Lung (tissue), 12 donors: ENCODE data around the gene CIC. TPM values are rescaled to one million over a fixed set of nuclear protein-coding genes. Genes with fewer than 3 reads are reported as not detected.
A peak's percentile ranks its signal among the peaks of the same experiment; 100 is the strongest.

ENCODE experiments used
- ATAC-seq: fragments of 200-7000 bp; cut with Tn5 transposase; one replicate; pipeline ENCODE4 v1.9.1; 2020; ENCODE audit warnings: moderate number of reproducible peaks; ENCODE audit not compliant: insufficient read depth, low FRiP score
- DNase-seq, 3 donors: peaks; one replicate each; pipeline ENCODE4 v3.0.0-alpha.2; 2013 to 2017
- H3K27ac ChIP-seq, 2 donors: one replicate each; pipeline ENCODE4 v1.5.1; 2013; ENCODE audit warnings: mild to moderate bottlenecking in 2 of 2, moderate library complexity in 2 of 2, control low read depth in 1 of 2, inconsistent platforms in 1 of 2, low read depth in 1 of 2, low read length in 1 of 2
- H3K27me3 ChIP-seq, 3 donors: one replicate each; pipeline ENCODE4 v1.5.1; 2013; ENCODE audit warnings: low read length in 2 of 3; ENCODE audit not compliant: control insufficient read depth in 3 of 3, insufficient read depth in 3 of 3
- H3K36me3 ChIP-seq, 4 donors: one replicate each; pipeline ENCODE4 v1.5.1; 2013; ENCODE audit warnings: low read length in 4 of 4, mild to moderate bottlenecking in 1 of 4, moderate library complexity in 1 of 4; ENCODE audit not compliant: control insufficient read depth in 4 of 4, insufficient read depth in 4 of 4
- H3K4me1 ChIP-seq, 5 donors: one replicate each; pipeline ENCODE4 v1.5.1; 2013; ENCODE audit warnings: low read length in 5 of 5, mild to moderate bottlenecking in 2 of 5, moderate library complexity in 1 of 5; ENCODE audit not compliant: control insufficient read depth in 5 of 5, insufficient read depth in 5 of 5
- H3K4me3 ChIP-seq: one replicate; pipeline ENCODE4 v1.5.1; 2013; ENCODE audit warnings: mild to moderate bottlenecking, control low read depth, moderate library complexity
- H3K9ac ChIP-seq, 2 donors: one replicate each; pipeline ENCODE4 v1.5.1; 2013; ENCODE audit warnings: low read length in 2 of 2, control low read depth in 1 of 2; ENCODE audit not compliant: insufficient read depth in 1 of 2
- H3K9me3 ChIP-seq, 4 donors: one replicate each; pipeline ENCODE4 v1.5.1; 2013; ENCODE audit warnings: low read length in 3 of 4, mild to moderate bottlenecking in 1 of 4, moderate library complexity in 1 of 4; ENCODE audit not compliant: control insufficient read depth in 4 of 4, insufficient read depth in 3 of 4
- WGBS, 2 donors: extraction: QIAGEN DNeasy Blood & Tissue Kit; methylation state at CpG; one replicate each; pipeline ENCODE4 v1.1.7; 2013; 5-methylcytosine and 5-hydroxymethylcytosine counted together
- polyA plus RNA-seq, 2 donors: library from polyadenylated mRNA; stranded (reverse); fragments of 200-250 nt; gene quantifications; one replicate each; pipeline ENCODE4 v1.2.1, GENCODE V29; 2013
- total RNA-seq, 2 donors: library from RNA; depleted of rRNA in 1 of 2; stranded (reverse); fragments of >200 nt in 1 of 2; gene quantifications; one replicate each; pipeline ENCODE4 v1.2.1, GENCODE V29; 2014 to 2021
- TF ChIP-seq, protein P1 (sequence below): IDR thresholded peaks from 2 replicates; pipeline ENCODE4 v1.5.1; 2012; ENCODE audit warnings: mild to moderate bottlenecking; ENCODE audit errors: control extremely low read depth, extremely low read depth
- donor health status: control.
- donor health status: control.
- donor health status: Bipolar disorder and iron deficiency.
- donor health status: healthy.
- donor health status: DM: yes; HTN: yes; CAD: no.

The CIC gene
- total and polyA plus RNA-seq, 4 donors, result 31.2 to 84.5 (median 40.6) TPM

DNA sequence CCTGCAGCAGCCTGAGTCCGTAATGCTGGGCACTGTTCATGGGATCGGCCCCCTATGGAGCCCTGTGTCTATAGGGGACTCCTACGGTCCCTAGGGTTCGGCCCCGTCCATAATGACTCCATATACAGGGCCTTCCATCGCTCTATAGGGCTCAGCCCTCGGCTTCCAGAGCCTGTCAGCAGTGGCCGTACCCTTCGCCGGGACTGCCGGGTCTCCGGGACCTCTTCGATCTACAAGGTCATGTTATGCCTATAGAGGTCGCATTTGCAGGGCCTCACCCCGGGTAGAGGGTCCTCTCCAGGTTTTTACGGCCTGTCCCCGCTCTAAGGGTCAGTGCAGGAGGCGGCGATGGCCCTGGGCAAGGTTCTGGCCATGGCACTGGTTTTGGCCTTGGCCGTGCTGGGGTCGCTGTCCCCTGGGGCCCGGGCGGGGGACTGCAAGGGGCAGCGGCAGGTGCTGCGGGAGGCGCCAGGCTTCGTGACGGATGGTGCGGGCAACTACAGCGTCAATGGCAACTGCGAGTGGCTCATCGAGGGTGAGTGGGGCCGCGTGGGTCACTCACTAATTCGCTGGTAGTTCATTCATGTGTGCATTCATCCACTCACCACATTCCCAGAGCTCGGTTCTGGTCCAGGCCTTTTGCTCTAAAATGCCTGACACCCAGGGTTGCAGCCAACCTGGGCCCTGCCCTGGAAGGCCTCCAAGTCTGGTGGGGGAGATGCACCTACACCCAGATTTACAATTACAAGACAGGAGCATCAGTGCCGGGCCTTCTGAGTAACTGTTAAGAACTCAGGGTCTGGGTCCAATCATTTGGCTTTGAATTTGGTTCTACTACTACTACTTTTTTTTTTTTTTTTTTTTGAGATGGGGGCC lies 57.1 kb downstream of the CIC start:
- H3K27ac ChIP-seq, result peak overlapping the region; percentile 24 to 61
- WGBS, 2 donors, result 5 to 7% methylated on average over 37 of the region's 37 CpGs
- peaks cover 0 to 2% (median 0%) of the 10 kb centered on the region in 4 donors for H3K9me3 ChIP-seq
- H3K27me3 ChIP-seq, result peaks cover 7 to 21% (median 20%) of the 10 kb centered on the region in 3 donors
- DNase-seq (no peak), ATAC-seq (peak; percentile 4)
- H3K9ac ChIP-seq, result peak overlapping the region; percentile 76 to 87
- no peaks in the 10 kb centered on the region for H3K36me3 ChIP-seq
- H3K4me3 ChIP-seq, result peak overlapping the region; percentile 79
- TF ChIP-seq, protein P1, sequence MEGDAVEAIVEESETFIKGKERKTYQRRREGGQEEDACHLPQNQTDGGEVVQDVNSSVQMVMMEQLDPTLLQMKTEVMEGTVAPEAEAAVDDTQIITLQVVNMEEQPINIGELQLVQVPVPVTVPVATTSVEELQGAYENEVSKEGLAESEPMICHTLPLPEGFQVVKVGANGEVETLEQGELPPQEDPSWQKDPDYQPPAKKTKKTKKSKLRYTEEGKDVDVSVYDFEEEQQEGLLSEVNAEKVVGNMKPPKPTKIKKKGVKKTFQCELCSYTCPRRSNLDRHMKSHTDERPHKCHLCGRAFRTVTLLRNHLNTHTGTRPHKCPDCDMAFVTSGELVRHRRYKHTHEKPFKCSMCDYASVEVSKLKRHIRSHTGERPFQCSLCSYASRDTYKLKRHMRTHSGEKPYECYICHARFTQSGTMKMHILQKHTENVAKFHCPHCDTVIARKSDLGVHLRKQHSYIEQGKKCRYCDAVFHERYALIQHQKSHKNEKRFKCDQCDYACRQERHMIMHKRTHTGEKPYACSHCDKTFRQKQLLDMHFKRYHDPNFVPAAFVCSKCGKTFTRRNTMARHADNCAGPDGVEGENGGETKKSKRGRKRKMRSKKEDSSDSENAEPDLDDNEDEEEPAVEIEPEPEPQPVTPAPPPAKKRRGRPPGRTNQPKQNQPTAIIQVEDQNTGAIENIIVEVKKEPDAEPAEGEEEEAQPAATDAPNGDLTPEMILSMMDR, result no peak
- peaks cover 0 to 21% (median 15%) of the 10 kb centered on the region in 5 donors for H3K4me1 ChIP-seq

DNA sequence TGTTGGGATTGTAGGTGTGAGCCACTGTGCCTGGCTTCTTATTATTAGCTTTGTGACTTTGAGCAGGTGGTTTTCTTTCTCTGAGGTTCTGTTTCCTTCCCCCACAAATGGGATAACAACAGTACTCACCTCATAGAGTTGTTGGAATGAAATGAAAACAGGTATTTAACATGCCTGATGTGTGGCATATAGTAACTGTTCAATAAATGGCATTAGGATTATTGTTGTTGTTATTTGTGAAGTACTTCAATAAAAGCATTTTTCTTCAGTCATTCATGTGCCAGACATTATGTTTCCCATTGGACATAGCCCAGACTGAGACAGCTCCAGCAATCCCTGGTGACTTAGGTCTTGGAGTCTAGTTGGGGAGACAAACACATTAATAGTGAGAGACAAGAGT lies 57.9 kb downstream of the CIC start:
- Histone ChIP-seq H3K9ac (peak overlapping the region in 1 of 2 donors; percentile 63), H3K27me3 (peaks cover 7 to 21% (median 18%) of the 10 kb centered on the region in 3 donors), H3K27ac (no peak overlapping the region), H3K36me3 (peaks cover 0 to 1% (median 0%) of the 10 kb centered on the region in 4 donors), H3K9me3 (peaks cover 0 to 2% (median 0%) of the 10 kb centered on the region in 4 donors), H3K4me3 (no peak overlapping the region), H3K4me1 (peaks cover 0 to 21% (median 15%) of the 10 kb centered on the region in 5 donors)
- DNase-seq, result no peak
- TF ChIP-seq, protein P1, result no peak
- no peak for ATAC-seq

DNA sequence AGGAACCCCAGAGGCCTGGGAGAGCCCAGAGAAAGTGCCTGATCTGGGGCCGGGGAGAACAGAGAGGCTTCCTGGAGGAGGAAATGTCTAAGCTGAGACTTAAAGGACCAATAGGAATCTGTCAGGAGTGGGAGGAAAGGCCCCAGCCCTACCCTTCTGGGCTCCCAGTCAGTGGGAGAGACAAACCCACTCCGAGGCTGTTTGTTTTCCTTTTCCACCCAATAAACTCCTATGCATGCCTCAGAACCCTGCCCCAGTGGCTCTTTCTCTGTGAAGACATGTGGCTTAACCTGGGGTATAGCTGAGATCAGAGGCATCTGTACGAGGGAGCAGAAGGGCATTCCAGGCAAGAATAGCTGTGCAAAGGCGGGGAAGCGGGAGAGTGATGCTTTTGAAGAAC lies 58.3 kb downstream of the CIC start:
- ATAC-seq (no peak), DNase-seq (no peak)
- WGBS, 2 donors, result 91 to 94% methylated on average over 5 of the region's 5 CpGs
- peaks cover 0 to 21% (median 15%) of the 10 kb centered on the region in 5 donors for H3K4me1 ChIP-seq
- TF ChIP-seq, protein P1, result no peak
- no peak overlapping the region for H3K27ac ChIP-seq
- H3K27me3 ChIP-seq, result peaks cover 7 to 18% (median 14%) of the 10 kb centered on the region in 3 donors
- no peak overlapping the region for H3K9ac ChIP-seq
- peaks cover 0 to 2% (median 0%) of the 10 kb centered on the region in 4 donors for H3K9me3 ChIP-seq
- peaks cover 0 to 3% (median 0%) of the 10 kb centered on the region in 4 donors for H3K36me3 ChIP-seq
- H3K4me3 ChIP-seq, result no peak overlapping the region
